VCaP (cell line): ENCODE data around the gene MMP25.

Experiments
- H3K27ac ChIP-seq: fragments of 450-650 bp; 2 replicates; pipeline ENCODE4 v1.5.1; 2017
- CTCF ChIP-seq: fragments of 450-650 bp; conservative IDR thresholded peaks from 2 replicates; pipeline ENCODE4 v1.5.1; 2017; ENCODE audit warnings: mild to moderate bottlenecking, moderate library complexity

Gene MMP25

GRCh38 chr16:3092501-3092941 is 46.2 kb downstream of the MMP25 start:
- H3K27ac ChIP-seq: no peak overlapping the region
- TF ChIP-seq CTCF: no peak

- no peak for TF ChIP-seq CTCF
- H3K27ac ChIP-seq: no peak overlapping the region
Observed at GRCh38 chr16:3094289-3095027, 48.1 kb downstream of the MMP25 start.

GRCh38 chr16:3095869-3096268 is 49.5 kb downstream of the MMP25 start:
- H3K27ac ChIP-seq: no peak overlapping the region
- no peak; the same call in 1 of the 2 replicates for TF ChIP-seq CTCF

GRCh38 chr16:3096362-3096761 is 50.0 kb downstream of the MMP25 start:
- TF ChIP-seq CTCF: no peak
- no peak overlapping the region for H3K27ac ChIP-seq

- no peak overlapping the region for H3K27ac ChIP-seq
- TF ChIP-seq CTCF: no peak
Observed at GRCh38 chr16:3097266-3097665, 50.9 kb downstream of the MMP25 start.

GRCh38 chr16:3098459-3099394 is 52.4 kb downstream of the MMP25 start, which contains the start of gene ZSCAN10:
Gene ZSCAN10, minus strand, starts transcription at chr16:3099294. Its CDS starts 6,357 bp downstream, at chr16:3092937.
- no peak for TF ChIP-seq CTCF
- H3K27ac ChIP-seq: no peak within 1 kb of the TSS

GRCh38 chr16:3099395-3099731 is 53.0 kb downstream of the MMP25 start:
- H3K27ac ChIP-seq: no peak overlapping the region
- no peak for TF ChIP-seq CTCF
